Prostate gland (tissue), 2 donors: Measurements from ENCODE around the gene COPS8. TPM values are rescaled to one million over a fixed set of nuclear protein-coding genes. Genes with fewer than 3 reads are reported as not detected.

Experiments used
- DNase-seq: peaks from one replicate; pipeline ENCODE4 v3.0.0-alpha.2; 2019; ENCODE audit warnings: low spot score
- H3K27ac ChIP-seq, 2 donors: fragments of 200-600 bp; sonication (generic); 2 replicates each; pipeline ENCODE4 v1.5.1; 2017 to 2019
- H3K27me3 ChIP-seq: fragments of 200-600 bp; sonication (generic); replicated peaks from 2 replicates; pipeline ENCODE4 v1.5.1; 2019; ENCODE audit not compliant: insufficient read depth
- H3K36me3 ChIP-seq, 2 donors: fragments of 200-600 bp; sonication (generic); 1 replicate in 1 of 2; 2 replicates in 1 of 2; pipeline versions ENCODE4 v1.5.1 to v1.8.1; 2017 to 2019
- H3K4me1 ChIP-seq: fragments of 200-600 bp; sonication (generic); replicated peaks from 2 replicates; pipeline ENCODE4 v1.5.1; 2019
- H3K4me3 ChIP-seq, 2 donors: fragments of 200-600 bp; sonication (generic); 2 replicates each; pipeline ENCODE4 v1.5.1; 2017 to 2019
- H3K9me3 ChIP-seq: fragments of 200-600 bp; sonication (generic); 2 replicates; pipeline ENCODE4 v1.5.1; 2017
- POLR2A ChIP-seq: fragments of 450-650 bp; IDR thresholded peaks from one replicate; pipeline ENCODE4 v1.6.1; 2016; ENCODE audit warnings: antibody characterized with exemption, mild to moderate bottlenecking
- POLR2AphosphoS5 ChIP-seq: sonication (generic); formaldehyde crosslinking; IDR thresholded peaks from one replicate; pipeline ENCODE4 v1.6.1; 2017; ENCODE audit warnings: antibody characterized with exemption
- WGBS: methylation state at CpG from one replicate; pipeline ENCODE4 v1.1.5; 2018; 5-methylcytosine and 5-hydroxymethylcytosine counted together
- intact Hi-C: fragments of 100-400 bp; cut with DNase I; formaldehyde crosslinking; loops from one replicate; pipeline ENCODE4 v1.14.2; 2022
- total RNA-seq, 2 donors: library from RNA; depleted of rRNA; stranded (reverse); fragments of >200 nt; gene quantifications; one replicate each; pipeline ENCODE4 v1.1.0, GENCODE V29; 2016
- TF ChIP-seq, protein P1 (sequence below), 4 experiments: fragments of 200-600 bp in 2 of 4; fragments of 450-650 bp in 2 of 4; sonication (generic) in 2 of 4; IDR thresholded peaks; 1 replicate in 3 of 4; 2 replicates in 1 of 4; pipeline ENCODE4 v1.5.1; 2016 to 2019; ENCODE audit warnings: antibody characterized with exemption in 4 of 4, mild to moderate bottlenecking in 2 of 4, moderate library complexity in 2 of 4

The COPS8 gene
- total RNA-seq, 2 donors from 2014 or later = 73.1 to 90.0 TPM

DNA sequence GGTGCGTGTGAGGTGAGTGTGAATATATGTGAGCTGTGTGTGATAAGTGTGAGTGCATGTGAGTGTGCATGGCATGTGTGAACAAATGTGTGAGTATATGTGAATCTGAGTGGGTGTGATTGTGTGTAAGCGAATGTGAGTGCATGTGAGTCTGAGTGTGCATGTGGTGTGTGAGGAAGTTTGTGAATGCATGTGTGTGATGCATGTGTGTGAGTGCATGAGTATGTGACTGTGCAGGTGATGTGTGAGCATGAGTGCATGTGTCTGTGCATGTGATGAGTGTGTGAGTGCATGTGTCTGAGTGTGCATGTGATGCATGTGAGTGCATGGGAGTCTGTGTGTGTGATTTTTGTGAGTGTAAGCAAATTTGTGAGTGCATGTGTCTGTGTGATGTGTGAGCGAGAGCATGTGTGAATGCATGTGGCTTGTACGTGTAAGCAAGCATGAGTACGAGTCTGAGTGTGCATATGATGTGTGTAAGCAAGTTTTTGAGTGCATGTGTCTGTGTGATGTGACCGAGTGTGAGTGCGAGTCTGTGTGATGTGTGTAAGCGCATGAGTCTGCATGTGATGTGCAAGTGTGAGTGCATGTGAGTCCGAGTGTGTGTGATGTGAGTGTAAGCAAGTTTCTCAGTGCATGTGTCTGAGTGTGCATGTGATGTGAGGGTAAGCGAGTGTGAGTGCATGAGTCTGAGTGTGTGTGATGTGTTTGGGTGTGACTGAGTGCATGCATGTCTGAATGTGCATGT, 43.3 kb downstream of the COPS8 start:
- peaks cover 3% of the 10 kb centered on the region for H3K4me1 ChIP-seq
- intact Hi-C loops = loop anchor here (10.0 kb wide), 1 partner anchor 286 kb away; the partner anchor contains the start of gene COL6A3
- no peaks in the 10 kb centered on the region for H3K36me3 ChIP-seq
- H3K27ac ChIP-seq = no peak overlapping the region
- H3K27me3 ChIP-seq = no peaks in the 10 kb centered on the region
- no peak for DNase-seq
- WGBS = 92% methylated on average over 10 of the region's 10 CpGs
- TF ChIP-seq, protein P1, sequence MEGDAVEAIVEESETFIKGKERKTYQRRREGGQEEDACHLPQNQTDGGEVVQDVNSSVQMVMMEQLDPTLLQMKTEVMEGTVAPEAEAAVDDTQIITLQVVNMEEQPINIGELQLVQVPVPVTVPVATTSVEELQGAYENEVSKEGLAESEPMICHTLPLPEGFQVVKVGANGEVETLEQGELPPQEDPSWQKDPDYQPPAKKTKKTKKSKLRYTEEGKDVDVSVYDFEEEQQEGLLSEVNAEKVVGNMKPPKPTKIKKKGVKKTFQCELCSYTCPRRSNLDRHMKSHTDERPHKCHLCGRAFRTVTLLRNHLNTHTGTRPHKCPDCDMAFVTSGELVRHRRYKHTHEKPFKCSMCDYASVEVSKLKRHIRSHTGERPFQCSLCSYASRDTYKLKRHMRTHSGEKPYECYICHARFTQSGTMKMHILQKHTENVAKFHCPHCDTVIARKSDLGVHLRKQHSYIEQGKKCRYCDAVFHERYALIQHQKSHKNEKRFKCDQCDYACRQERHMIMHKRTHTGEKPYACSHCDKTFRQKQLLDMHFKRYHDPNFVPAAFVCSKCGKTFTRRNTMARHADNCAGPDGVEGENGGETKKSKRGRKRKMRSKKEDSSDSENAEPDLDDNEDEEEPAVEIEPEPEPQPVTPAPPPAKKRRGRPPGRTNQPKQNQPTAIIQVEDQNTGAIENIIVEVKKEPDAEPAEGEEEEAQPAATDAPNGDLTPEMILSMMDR (IDR thresholded peaks at IDR 0.05) = no peak
- TF ChIP-seq POLR2AphosphoS5 (no peak), POLR2A (no peak)
- no peaks in the 10 kb centered on the region for H3K9me3 ChIP-seq
- no peak overlapping the region for H3K4me3 ChIP-seq

DNA sequence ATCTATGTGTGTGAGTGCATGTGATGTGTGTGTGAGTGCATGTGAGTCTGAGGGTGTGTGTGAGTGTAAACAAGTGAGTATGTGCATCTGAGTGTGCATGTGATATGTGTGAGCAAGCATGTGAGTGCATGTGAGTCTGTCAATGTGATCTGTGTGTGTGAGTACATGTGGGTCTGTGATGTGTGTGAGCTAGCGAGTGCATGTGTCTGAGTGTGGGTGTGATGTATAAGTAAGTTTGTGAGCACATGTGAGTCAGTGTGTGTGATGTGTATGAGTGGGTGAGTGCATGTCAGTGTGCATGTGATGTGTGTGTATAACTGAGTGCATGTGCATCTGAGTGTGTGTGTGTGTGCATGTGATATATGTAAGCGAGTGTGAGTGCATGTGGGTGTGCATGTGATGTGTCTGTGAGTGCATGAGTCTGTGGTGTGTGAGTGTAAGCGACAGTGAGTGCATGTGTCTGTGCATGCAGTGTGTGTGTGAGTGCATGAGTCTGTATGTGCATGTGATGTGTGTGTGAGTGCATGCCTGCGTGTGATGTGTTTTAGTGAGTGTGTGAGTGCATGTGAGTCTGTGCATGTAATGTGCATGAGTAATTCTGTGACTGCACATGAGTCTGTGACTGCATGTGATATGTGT, 44.1 kb downstream of the COPS8 start:
- Histone ChIP-seq H3K27ac (no peak overlapping the region), H3K4me3 (no peak overlapping the region), H3K9me3 (no peaks in the 10 kb centered on the region), H3K27me3 (no peaks in the 10 kb centered on the region), H3K36me3 (no peaks in the 10 kb centered on the region), H3K4me1 (peaks cover 3% of the 10 kb centered on the region)
- DNase-seq = no peak
- intact Hi-C loops = loop anchor here (10.0 kb wide), 1 partner anchor 285 kb away; the partner anchor contains the start of gene COL6A3
- no peak for TF ChIP-seq POLR2AphosphoS5
- TF ChIP-seq, protein P1 (IDR thresholded peaks at IDR 0.05) = no peak
- TF ChIP-seq POLR2A = no peak
- WGBS = 91% methylated on average over 4 of the region's 4 CpGs

DNA sequence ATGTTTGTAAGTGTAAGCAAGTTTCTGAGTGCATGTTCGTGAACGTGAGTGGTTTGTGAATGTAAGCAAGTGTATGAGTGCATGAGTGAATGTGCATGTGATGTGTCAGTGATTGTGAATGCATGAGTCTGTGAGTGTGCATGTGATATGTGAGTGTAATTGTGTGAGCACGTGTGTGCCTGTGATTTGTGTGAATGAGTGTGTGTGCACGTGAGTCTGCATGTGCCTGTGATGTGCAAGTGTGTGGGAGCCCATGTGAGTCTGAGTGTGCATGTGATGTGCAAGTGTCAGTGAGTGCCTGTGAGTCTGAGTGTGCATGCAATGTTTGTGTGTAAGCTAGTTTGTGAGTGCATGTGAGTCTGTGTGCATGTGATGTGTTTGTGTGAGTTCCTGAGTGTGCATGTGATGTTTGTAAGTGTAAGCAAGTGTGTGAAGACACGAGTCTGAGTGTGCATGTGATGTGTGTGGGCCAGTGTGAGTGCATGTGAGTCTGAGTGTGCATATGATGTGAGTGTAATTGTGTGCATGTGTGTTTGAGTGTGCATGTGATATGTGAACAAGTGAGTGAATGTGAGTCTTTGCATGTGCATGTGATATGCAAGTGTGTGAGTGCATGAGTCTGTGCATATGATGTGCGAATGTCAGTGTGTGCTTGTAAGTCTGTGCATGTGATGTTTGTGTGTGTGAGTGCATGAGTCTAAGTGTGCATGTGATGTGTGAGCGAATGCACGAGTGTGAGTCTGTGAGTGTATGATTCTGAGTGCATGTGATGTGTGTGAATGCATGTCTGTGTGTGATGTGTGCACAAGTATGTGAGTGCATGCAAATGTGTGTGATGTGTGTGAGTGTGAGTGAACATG, 45.1 kb downstream of the COPS8 start:
- 90% methylated on average over 8 of the region's 8 CpGs for WGBS
- Histone ChIP-seq H3K36me3 (no peaks in the 10 kb centered on the region), H3K9me3 (no peaks in the 10 kb centered on the region), H3K27me3 (no peaks in the 10 kb centered on the region), H3K4me3 (no peak overlapping the region), H3K4me1 (peaks cover 3% of the 10 kb centered on the region), H3K27ac (no peak overlapping the region)
- DNase-seq = no peak
- TF ChIP-seq POLR2A (no peak), POLR2AphosphoS5 (no peak)
- TF ChIP-seq, protein P1 (IDR thresholded peaks at IDR 0.05) = no peak
- intact Hi-C loops = no loop called here

DNA sequence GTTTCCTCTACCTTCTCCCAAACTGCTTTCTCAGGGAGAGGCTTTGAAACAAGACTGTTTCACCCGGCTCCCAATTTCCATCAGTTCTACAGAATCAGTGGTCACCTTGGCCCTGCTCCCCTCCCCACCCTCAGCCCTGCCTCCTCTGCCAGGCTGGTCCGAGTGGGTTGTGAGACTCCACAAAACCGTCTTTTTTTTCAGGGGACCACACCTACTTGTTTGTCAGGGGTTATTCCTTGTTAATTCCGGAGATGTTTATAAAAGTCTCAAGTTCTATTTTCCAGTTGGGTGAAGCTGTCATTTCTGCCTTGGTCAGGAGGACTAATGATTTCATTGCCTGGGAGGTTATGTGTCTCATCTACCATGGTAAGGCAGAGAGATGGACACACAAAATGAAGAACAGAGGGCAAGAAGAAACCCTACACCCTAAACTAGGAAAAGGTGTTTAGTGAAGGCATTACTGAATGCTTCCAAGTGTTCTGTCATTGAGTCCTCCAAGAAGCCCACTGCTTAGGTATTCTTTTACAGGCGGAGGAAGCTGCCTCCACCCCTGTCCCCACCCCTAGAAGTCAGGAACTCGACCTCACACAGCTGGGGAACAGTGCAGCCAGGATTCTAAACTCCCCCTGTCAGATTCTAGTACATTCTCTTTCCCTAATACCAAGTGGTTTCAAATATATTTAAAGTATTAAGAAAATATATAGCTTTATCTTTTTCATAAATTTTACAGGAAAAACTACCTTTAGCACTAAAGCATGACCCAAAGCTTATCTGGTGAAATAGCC, 46.3 kb downstream of the COPS8 start:
- no peak overlapping the region for H3K27ac ChIP-seq
- intact Hi-C loops = no loop called here
- H3K9me3 ChIP-seq = no peaks in the 10 kb centered on the region
- H3K4me3 ChIP-seq = no peak overlapping the region
- no peak for DNase-seq
- no peaks in the 10 kb centered on the region for H3K36me3 ChIP-seq
- H3K27me3 ChIP-seq = no peaks in the 10 kb centered on the region
- 34% methylated on average over 6 of the region's 6 CpGs for WGBS
- TF ChIP-seq, protein P1 (IDR thresholded peaks at IDR 0.05) = no peak
- no peak for TF ChIP-seq POLR2AphosphoS5
- no peak for TF ChIP-seq POLR2A
- peaks cover 3% of the 10 kb centered on the region for H3K4me1 ChIP-seq
